ENCODE data around the gene MAMDC4. TPM values are rescaled to one million over a fixed set of nuclear protein-coding genes. Genes with fewer than 3 reads are reported as not detected.
A peak's percentile ranks its signal among the peaks of the same experiment; 100 is the strongest.

The MAMDC4 gene
- total and polyA plus RNA-seq, 2 of the 13 experiments (the other 11 are each of a cell fraction or from before 2014, with no cell fraction given) = 6.0 to 6.8 TPM

- TF ChIP-seq, protein P1, sequence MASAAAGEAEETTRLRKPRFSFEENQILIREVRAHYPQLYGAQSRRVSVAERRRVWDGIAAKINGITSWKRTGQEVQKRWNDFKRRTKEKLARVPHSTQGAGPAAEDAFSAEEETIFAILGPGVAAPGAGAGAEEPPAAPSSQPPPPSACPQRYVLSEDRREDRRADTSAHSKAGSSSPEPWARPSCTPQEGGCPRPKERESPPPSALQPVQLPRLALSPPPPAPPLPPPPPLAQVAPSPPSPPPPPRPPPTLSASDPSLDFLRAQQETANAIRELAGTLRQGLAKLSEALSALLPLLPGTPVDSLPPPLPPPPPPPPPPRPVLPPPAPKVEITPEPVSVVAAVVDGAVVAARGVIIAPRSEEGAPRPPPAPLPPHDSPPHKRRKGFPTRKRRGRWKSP (CRISPR knock-in tag; IDR thresholded peaks at IDR 0.05) = 0 out of 2 replicates have a peak, but pooled peaks have one; percentile 78
- TF ChIP-seq TAF1 (CRISPR knock-in tag; IDR thresholded peaks at IDR 0.05) (peak; percentile 70), ZNF543 (CRISPR knock-in tag; IDR thresholded peaks at IDR 0.05) (0 out of 2 replicates have a peak, but pooled peaks have one; percentile 3), GABPB1 (CRISPR knock-in tag; IDR thresholded peaks at IDR 0.05) (peak; percentile 85), KDM5B (CRISPR knock-in tag; IDR thresholded peaks at IDR 0.05; ENCODE audit: borderline replicate concordance) (peak; percentile 68; the same call in 1 of the 2 replicates), ELF3 (CRISPR knock-in tag; IDR thresholded peaks at IDR 0.05) (peak; percentile 79), U2AF1 (optimal IDR thresholded peaks at IDR 0.05; ENCODE audit: low read depth, low read length) (peak; percentile 63), SAP130 (CRISPR knock-in tag; IDR thresholded peaks at IDR 0.05; ENCODE audit: low read depth) (peak; percentile 82), ZEB1 (IDR thresholded peaks at IDR 0.05; ENCODE audit: insufficient replicate concordance, low read depth) (no peak), NFKB2 (CRISPR knock-in tag; IDR thresholded peaks at IDR 0.05; ENCODE audit: borderline replicate concordance) (0 out of 2 replicates have a peak, but pooled peaks have one; percentile 25), LRRFIP1 (CRISPR knock-in tag; conservative IDR thresholded peaks at IDR 0.05) (no peak), PHF21A (CRISPR knock-in tag; IDR thresholded peaks at IDR 0.05) (peak; percentile 79), ZSCAN12 (CRISPR knock-in tag; IDR thresholded peaks at IDR 0.05) (peak; percentile 73; the same call in 1 of the 2 replicates), RAD21 (CRISPR knock-in tag; IDR thresholded peaks at IDR 0.05) (peak; percentile 60), NFKBIZ (CRISPR knock-in tag; IDR thresholded peaks at IDR 0.05) (peak; percentile 36; the same call in 1 of the 2 replicates), ERF (CRISPR knock-in tag; IDR thresholded peaks at IDR 0.05) (peak; percentile 21; the same call in 1 of the 2 replicates), ZNF547 (CRISPR knock-in tag; IDR thresholded peaks at IDR 0.05) (peak; percentile 89), ZNF713 (CRISPR knock-in tag; IDR thresholded peaks at IDR 0.05) (no peak)
- TF ChIP-seq, protein P2, sequence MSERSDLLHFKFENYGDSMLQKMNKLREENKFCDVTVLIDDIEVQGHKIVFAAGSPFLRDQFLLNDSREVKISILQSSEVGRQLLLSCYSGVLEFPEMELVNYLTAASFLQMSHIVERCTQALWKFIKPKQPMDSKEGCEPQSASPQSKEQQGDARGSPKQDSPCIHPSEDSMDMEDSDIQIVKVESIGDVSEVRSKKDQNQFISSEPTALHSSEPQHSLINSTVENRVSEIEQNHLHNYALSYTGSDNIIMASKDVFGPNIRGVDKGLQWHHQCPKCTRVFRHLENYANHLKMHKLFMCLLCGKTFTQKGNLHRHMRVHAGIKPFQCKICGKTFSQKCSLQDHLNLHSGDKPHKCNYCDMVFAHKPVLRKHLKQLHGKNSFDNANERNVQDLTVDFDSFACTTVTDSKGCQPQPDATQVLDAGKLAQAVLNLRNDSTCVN (CRISPR knock-in tag; IDR thresholded peaks at IDR 0.05; ENCODE audit: borderline replicate concordance) = peak; percentile 55; the same call in 1 of the 2 replicates
- TF ChIP-seq, protein P3, sequence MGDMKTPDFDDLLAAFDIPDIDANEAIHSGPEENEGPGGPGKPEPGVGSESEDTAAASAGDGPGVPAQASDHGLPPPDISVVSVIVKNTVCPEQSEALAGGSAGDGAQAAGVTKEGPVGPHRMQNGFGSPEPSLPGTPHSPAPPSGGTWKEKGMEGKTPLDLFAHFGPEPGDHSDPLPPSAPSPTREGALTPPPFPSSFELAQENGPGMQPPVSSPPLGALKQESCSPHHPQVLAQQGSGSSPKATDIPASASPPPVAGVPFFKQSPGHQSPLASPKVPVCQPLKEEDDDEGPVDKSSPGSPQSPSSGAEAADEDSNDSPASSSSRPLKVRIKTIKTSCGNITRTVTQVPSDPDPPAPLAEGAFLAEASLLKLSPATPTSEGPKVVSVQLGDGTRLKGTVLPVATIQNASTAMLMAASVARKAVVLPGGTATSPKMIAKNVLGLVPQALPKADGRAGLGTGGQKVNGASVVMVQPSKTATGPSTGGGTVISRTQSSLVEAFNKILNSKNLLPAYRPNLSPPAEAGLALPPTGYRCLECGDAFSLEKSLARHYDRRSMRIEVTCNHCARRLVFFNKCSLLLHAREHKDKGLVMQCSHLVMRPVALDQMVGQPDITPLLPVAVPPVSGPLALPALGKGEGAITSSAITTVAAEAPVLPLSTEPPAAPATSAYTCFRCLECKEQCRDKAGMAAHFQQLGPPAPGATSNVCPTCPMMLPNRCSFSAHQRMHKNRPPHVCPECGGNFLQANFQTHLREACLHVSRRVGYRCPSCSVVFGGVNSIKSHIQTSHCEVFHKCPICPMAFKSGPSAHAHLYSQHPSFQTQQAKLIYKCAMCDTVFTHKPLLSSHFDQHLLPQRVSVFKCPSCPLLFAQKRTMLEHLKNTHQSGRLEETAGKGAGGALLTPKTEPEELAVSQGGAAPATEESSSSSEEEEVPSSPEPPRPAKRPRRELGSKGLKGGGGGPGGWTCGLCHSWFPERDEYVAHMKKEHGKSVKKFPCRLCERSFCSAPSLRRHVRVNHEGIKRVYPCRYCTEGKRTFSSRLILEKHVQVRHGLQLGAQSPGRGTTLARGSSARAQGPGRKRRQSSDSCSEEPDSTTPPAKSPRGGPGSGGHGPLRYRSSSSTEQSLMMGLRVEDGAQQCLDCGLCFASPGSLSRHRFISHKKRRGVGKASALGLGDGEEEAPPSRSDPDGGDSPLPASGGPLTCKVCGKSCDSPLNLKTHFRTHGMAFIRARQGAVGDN (CRISPR knock-in tag; IDR thresholded peaks at IDR 0.05) = peak; percentile 53
These were observed 33.9 kb downstream of the MAMDC4 start, which contains the start of gene TRAF2 (continued) for GRCh38 chr9:136885950-136886578.
